PC-9 (cell line): ENCODE results near the gene PIKFYVE. TPM values are rescaled to one million over a fixed set of nuclear protein-coding genes. Genes with fewer than 3 reads are reported as not detected.
"Not testable (repeated sequence)": the region's sequence is repeated elsewhere in the genome, so short reads cannot be mapped to it uniquely, and the experiment has no call there.

Source experiments
- Bru-seq: library from RNA; stranded (reverse); fragments of 400-500 nt; gene quantifications from one replicate; lab custom pipeline; 2021; lab: Mats Ljungman, UMichigan
- BruChase-seq, 2 experiments: library from RNA; stranded (reverse); fragments of 400-500 nt; gene quantifications; one replicate each; lab custom pipeline; 2021; lab: Mats Ljungman, UMichigan
- BruUV-seq: library from RNA; stranded (reverse); fragments of 400-500 nt; replicated peaks from 2 replicates; lab custom pipeline; 2021; lab: Mats Ljungman, UMichigan
- CTCF ChIA-PET: fragments of 300-600 bp; sonication (Branson Sonifier 250); formaldehyde crosslinking; loops from one replicate; lab custom pipeline; 2022; ENCODE audit warnings: antibody characterized with exemption; lab: Charles Lee
- POLR2A ChIA-PET: fragments of 300-600 bp; sonication (Branson Sonifier 250); formaldehyde crosslinking; loops from one replicate; lab custom pipeline; 2022; ENCODE audit warnings: antibody characterized with exemption; ENCODE audit not compliant: unreplicated experiment; lab: Charles Lee
- DNase-seq, 2 experiments: peaks; one replicate each; pipeline versions ENCODE4 v3.0.0 to v3.0.0-alpha.2; 2015 to 2022; ENCODE audit warnings: mixed read lengths in 1 of 2
- H2AFZ ChIP-seq: fragments of 200-600 bp; sonication (generic); 2 replicates; pipeline ENCODE4 v1.8.1; 2017; ENCODE audit warnings: antibody characterized with exemption
- H3F3A ChIP-seq: fragments of 200-600 bp; sonication (generic); 2 replicates; pipeline ENCODE4 v1.8.1; 2017; ENCODE audit warnings: antibody characterized with exemption, mild to moderate bottlenecking, low read depth; ENCODE audit not compliant: insufficient read depth
- H3K27ac ChIP-seq: fragments of 200-600 bp; sonication (generic); 2 replicates; pipeline ENCODE4 v1.6.1; 2016; ENCODE audit warnings: mixed run types
- H3K27me3 ChIP-seq: fragments of 200-600 bp; sonication (generic); 2 replicates; pipeline ENCODE4 v1.6.1; 2016; ENCODE audit warnings: low read depth, mixed run types; ENCODE audit not compliant: insufficient read depth
- H3K36me3 ChIP-seq: fragments of 200-600 bp; sonication (generic); 2 replicates; pipeline ENCODE4 v1.6.1; 2016; ENCODE audit warnings: low read depth, mixed run types
- H3K4me1 ChIP-seq: fragments of 200-600 bp; sonication (generic); replicated peaks from 2 replicates; pipeline ENCODE4 v1.6.1; 2016; ENCODE audit warnings: mixed run types; ENCODE audit not compliant: insufficient read depth
- H3K4me2 ChIP-seq: fragments of 200-600 bp; sonication (generic); 2 replicates; pipeline ENCODE4 v1.6.1; 2017; ENCODE audit warnings: mixed run types
- H3K4me3 ChIP-seq: fragments of 200-600 bp; sonication (generic); 2 replicates; pipeline ENCODE4 v1.6.1; 2016; ENCODE audit warnings: mixed run types
- H3K79me2 ChIP-seq: fragments of 200-600 bp; sonication (generic); 2 replicates; pipeline ENCODE4 v1.6.1; 2017; ENCODE audit warnings: low read depth, mixed run types
- H3K9me2 ChIP-seq: fragments of 200-600 bp; sonication (generic); 2 replicates; pipeline ENCODE4 v1.8.1; 2017; ENCODE audit warnings: mild to moderate bottlenecking; ENCODE audit not compliant: insufficient read depth
- H3K9me3 ChIP-seq: fragments of 200-600 bp; sonication (generic); 2 replicates; pipeline ENCODE4 v1.8.1; 2016; ENCODE audit warnings: low read depth; ENCODE audit not compliant: insufficient read depth
- H4K20me1 ChIP-seq: fragments of 200-600 bp; sonication (generic); 2 replicates; pipeline ENCODE4 v1.8.1; 2017; ENCODE audit not compliant: insufficient read depth
- CTCF ChIP-seq: fragments of 200-600 bp; sonication (generic); conservative IDR thresholded peaks from 2 replicates; pipeline ENCODE4 v1.6.1; 2017; ENCODE audit warnings: mixed run types, antibody characterized with exemption, mild to moderate bottlenecking, moderate library complexity
- EZH2 ChIP-seq: fragments of 200-600 bp; sonication (generic); IDR thresholded peaks from 2 replicates; pipeline ENCODE4 v1.8.0; 2017; ENCODE audit warnings: antibody characterized with exemption, low read depth
- intact Hi-C: fragments of 100-400 bp; cut with micrococcal nuclease; formaldehyde crosslinking; loops from one replicate; pipeline ENCODE4 v1.10.0; 2022; ENCODE audit not compliant: unreplicated experiment
- long read RNA-seq: library from polyadenylated mRNA; stranded (forward); transcript quantifications from one replicate; pipeline ENCODE4 v2.0.0, GENCODE V29; 2022
- total RNA-seq: library from RNA; stranded (reverse); gene quantifications from 2 replicates; pipeline ENCODE4 v1.2.3, GENCODE V29; 2021

Gene PIKFYVE
- total RNA-seq = 11.7 and 14.6 TPM in 2 replicates
- Bru-seq, nascent RNA = percentile 74 among the genes with signal in this experiment
- BruChase-seq, experiment 1, labeled RNA remaining after a 2-hour chase = percentile 84 among the genes with signal in this experiment
- BruChase-seq, experiment 2, labeled RNA remaining after a 6-hour chase = percentile 78 among the genes with signal in this experiment
- long read RNA-seq, partial matches to known transcripts = 3 of 4 reads
- long read RNA-seq, other reads (novel, unspliced or antisense) = 1 of 4 reads

GRCh38 chr2:208265801-208266552, at the start of gene PIKFYVE:
Gene PIKFYVE, plus strand, starts transcription at chr2:208266255. Its CDS starts 5,265 bp downstream, at chr2:208271520.
- H3K27me3 ChIP-seq = no peaks in the 10 kb centered on the region
- no peaks in the 10 kb centered on the region for H3K9me2 ChIP-seq
- H3K9me3 ChIP-seq = no peaks in the 10 kb centered on the region
- peaks cover 11% of the 10 kb centered on the region for H3K4me1 ChIP-seq
- no TSS peak for BruUV-seq
- CTCF ChIA-PET = interaction anchor here (1.3 kb wide), 1 partner anchor 12 kb away, joined by 6 read pairs; the partner anchor contains the start of gene IDH1
- H4K20me1 ChIP-seq = no peaks in the 10 kb centered on the region
- intact Hi-C loops = loop anchor here (1.0 kb wide), 1 partner anchor 11 kb away; the partner anchor contains the start of gene IDH1
- H3K4me2 ChIP-seq = peak within 1 kb of the TSS; percentile 85
- POLR2A ChIA-PET = interaction anchor here (0.5 kb wide), 1 partner anchor 104 kb away, joined by 3 read pairs; no protein-coding TSS in a partner anchor
- DNase-seq = peak; percentile 84 to 87
- no peaks in the 10 kb centered on the region for H3K36me3 ChIP-seq
- H3F3A ChIP-seq = peaks cover 11% of the 10 kb centered on the region; the same call in 1 of the 2 replicates
- H3K4me3 ChIP-seq = peak within 1 kb of the TSS; percentile 80
- peak within 1 kb of the TSS; percentile 90 for H2AFZ ChIP-seq
- peak within 1 kb of the TSS; percentile 58 for H3K27ac ChIP-seq
- TF ChIP-seq EZH2 (no peak), CTCF (no peak)
- peaks cover 32% of the 10 kb centered on the region for H3K79me2 ChIP-seq

GRCh38 chr2:208221873-208222272, 44.2 kb upstream of the PIKFYVE start:
- H3K9me2 ChIP-seq, H3F3A ChIP-seq, H3K27ac ChIP-seq, BruUV-seq, H2AFZ ChIP-seq, H3K4me2 ChIP-seq, H3K36me3 ChIP-seq, H3K4me3 ChIP-seq, H3K9me3 ChIP-seq, POLR2A ChIA-PET, CTCF ChIA-PET, H3K4me1 ChIP-seq, intact Hi-C loops, H3K79me2 ChIP-seq, DNase-seq, H4K20me1 ChIP-seq, H3K27me3 ChIP-seq: not testable (repeated sequence)

GRCh38 chr2:208222351-208222750, 43.7 kb upstream of the PIKFYVE start:
- CTCF ChIA-PET = no interaction called here
- no peak for DNase-seq
- intact Hi-C loops = no loop called here

More at GRCh38 chr2:208222351-208222750, 43.7 kb upstream of the PIKFYVE start:
- Histone ChIP-seq H4K20me1 (no peaks in the 10 kb centered on the region), H3K27ac (no peak overlapping the region), H3K4me3 (no peak overlapping the region), H3K27me3 (no peaks in the 10 kb centered on the region), H3K4me1 (peaks cover 9% of the 10 kb centered on the region), H3K9me3 (no peaks in the 10 kb centered on the region), H2AFZ (no peak overlapping the region), H3K9me2 (no peaks in the 10 kb centered on the region), H3F3A (no peaks in the 10 kb centered on the region), H3K36me3 (no peaks in the 10 kb centered on the region), H3K79me2 (no peaks in the 10 kb centered on the region), H3K4me2 (0 out of 2 replicates have a peak overlapping the region, but pooled peaks have one; percentile 15)
- no TSS peak for BruUV-seq
- TF ChIP-seq EZH2 (no peak), CTCF (no peak)
- POLR2A ChIA-PET = no interaction called here
